H1 (cell line): ENCODE results near the gene BCAR3.

Experiments used
- CHD1 ChIP-seq: IDR thresholded peaks from 2 replicates; pipeline ENCODE4 v1.6.1; 2012; ENCODE audit warnings: low read depth, low read length, improper control_type of control experiment
- CREB1 ChIP-seq: IDR thresholded peaks from 2 replicates; pipeline ENCODE4 v1.6.1; 2012; ENCODE audit warnings: inconsistent platforms
- EZH2 ChIP-seq: fragments of 200-600 bp; sonication (generic); IDR thresholded peaks from 2 replicates; pipeline ENCODE4 v1.7.1; 2012; ENCODE audit warnings: low read depth, mild to moderate bottlenecking, moderate library complexity, low read length, inconsistent platforms; ENCODE audit not compliant: severe bottlenecking
- JUN ChIP-seq: IDR thresholded peaks from 2 replicates; pipeline ENCODE4 v1.6.1; 2011; ENCODE audit warnings: low read depth, mild to moderate bottlenecking, improper control_type of control experiment, low read length
- POLR2A ChIP-seq, 2 experiments: IDR thresholded peaks; 1 replicate in 1 of 2; 2 replicates in 1 of 2; pipeline ENCODE4 v1.6.1; 2011; ENCODE audit warnings: low read depth in 2 of 2, low read length in 2 of 2, mild to moderate bottlenecking in 2 of 2; ENCODE audit errors: control extremely low read depth in 1 of 2
- POU5F1 ChIP-seq: IDR thresholded peaks from 2 replicates; pipeline ENCODE4 v1.6.1; 2011; ENCODE audit warnings: low read depth, mild to moderate bottlenecking, low read length, moderate library complexity
- RFX5 ChIP-seq: IDR thresholded peaks from 2 replicates; pipeline ENCODE4 v1.6.1; 2011; ENCODE audit warnings: low read depth, low read length, improper control_type of control experiment, borderline replicate concordance
- SRF ChIP-seq: IDR thresholded peaks from 2 replicates; pipeline ENCODE4 v1.6.1; 2011; ENCODE audit warnings: mild to moderate bottlenecking, low read depth, low read length, moderate library complexity
- TAF1 ChIP-seq: IDR thresholded peaks from 2 replicates; pipeline ENCODE4 v1.6.1; 2011; ENCODE audit warnings: mild to moderate bottlenecking, low read depth, low read length
- YY1 ChIP-seq: IDR thresholded peaks from 2 replicates; pipeline ENCODE4 v1.6.1; 2011; ENCODE audit warnings: low read depth, mild to moderate bottlenecking, low read length
- TF ChIP-seq, protein P1 (sequence below), 3 experiments: IDR thresholded peaks; 1 replicate in 2 of 3; 2 replicates in 1 of 3; pipeline versions ENCODE4 v1.5.1 to v1.6.1; 2011; ENCODE audit warnings: low read length in 3 of 3, mild to moderate bottlenecking in 3 of 3, inconsistent platforms in 2 of 3, low read depth in 1 of 3, moderate library complexity in 1 of 3; ENCODE audit not compliant: insufficient read depth in 1 of 3; ENCODE audit errors: control extremely low read depth in 1 of 3

DNA sequence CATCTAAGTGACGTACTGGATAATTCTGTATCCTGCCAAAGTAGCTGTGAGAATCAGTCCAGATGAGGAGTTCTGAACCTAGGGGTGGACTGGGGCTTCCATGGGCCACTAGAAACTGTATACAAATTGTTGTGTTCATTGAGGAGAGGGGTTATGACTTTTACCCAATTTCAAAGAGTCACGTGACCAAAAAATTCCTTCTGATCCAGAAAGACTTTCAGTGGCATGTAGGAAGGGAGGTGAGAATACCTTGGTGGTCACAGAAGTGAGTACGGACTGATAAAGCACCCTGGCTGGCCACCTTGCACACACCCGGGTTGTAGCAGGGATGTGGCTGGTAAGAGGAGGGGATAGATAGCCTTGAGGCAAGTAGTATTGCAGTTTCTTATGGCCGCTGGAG, 60.4 kb downstream of the BCAR3 start:
- TF ChIP-seq TAF1 = no peak
- TF ChIP-seq POLR2A (IDR thresholded peaks at IDR 0.05; ENCODE audit: control extremely low read depth in 1 of 2, low read depth in 2 of 2, low read length in 2 of 2) = no peak
- TF ChIP-seq EZH2 = no peak
- no peak for TF ChIP-seq JUN
- TF ChIP-seq, protein P1, sequence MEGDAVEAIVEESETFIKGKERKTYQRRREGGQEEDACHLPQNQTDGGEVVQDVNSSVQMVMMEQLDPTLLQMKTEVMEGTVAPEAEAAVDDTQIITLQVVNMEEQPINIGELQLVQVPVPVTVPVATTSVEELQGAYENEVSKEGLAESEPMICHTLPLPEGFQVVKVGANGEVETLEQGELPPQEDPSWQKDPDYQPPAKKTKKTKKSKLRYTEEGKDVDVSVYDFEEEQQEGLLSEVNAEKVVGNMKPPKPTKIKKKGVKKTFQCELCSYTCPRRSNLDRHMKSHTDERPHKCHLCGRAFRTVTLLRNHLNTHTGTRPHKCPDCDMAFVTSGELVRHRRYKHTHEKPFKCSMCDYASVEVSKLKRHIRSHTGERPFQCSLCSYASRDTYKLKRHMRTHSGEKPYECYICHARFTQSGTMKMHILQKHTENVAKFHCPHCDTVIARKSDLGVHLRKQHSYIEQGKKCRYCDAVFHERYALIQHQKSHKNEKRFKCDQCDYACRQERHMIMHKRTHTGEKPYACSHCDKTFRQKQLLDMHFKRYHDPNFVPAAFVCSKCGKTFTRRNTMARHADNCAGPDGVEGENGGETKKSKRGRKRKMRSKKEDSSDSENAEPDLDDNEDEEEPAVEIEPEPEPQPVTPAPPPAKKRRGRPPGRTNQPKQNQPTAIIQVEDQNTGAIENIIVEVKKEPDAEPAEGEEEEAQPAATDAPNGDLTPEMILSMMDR (IDR thresholded peaks at IDR 0.05; ENCODE audit: control extremely low read depth in 1 of 3, insufficient read depth in 1 of 3, low read depth in 1 of 3, low read length in 3 of 3) = no peak
- TF ChIP-seq CHD1 = no peak
- TF ChIP-seq POU5F1 = no peak
- TF ChIP-seq RFX5 = no peak
- no peak for TF ChIP-seq CREB1
- TF ChIP-seq YY1 = no peak
- no peak for TF ChIP-seq SRF
